ENCODE results near the gene DHFR.

DNA sequence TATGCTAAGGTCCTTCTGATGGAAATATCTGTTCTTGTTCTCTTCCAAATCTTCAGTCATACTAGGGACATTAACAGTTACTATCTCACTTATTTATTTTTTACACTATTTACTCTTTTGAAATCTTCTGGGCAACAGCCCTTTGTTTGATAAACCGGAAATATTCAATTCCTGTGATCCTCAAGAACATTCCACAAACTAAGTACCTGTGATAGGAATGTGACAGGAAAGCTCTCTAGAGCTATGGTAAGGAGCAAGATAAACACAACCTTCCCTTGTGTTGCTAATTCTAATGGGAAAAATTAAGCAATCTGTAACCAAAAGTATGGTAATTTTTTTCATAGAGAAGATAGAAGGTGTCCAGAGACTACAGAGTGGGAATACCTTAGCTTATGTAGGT is 62.7 kb downstream of the DHFR start:
- no peak for TF ChIP-seq CTCF (conservative IDR thresholded peaks at IDR 0.05; ENCODE audit: low read depth, low read length)
- no peak for TF ChIP-seq EZH2 (IDR thresholded peaks at IDR 0.05; ENCODE audit: borderline replicate concordance, low read depth, low read length, poor library complexity, severe bottlenecking)

Data from A673 (cell line).